ENCODE data around the gene PRMT6.

PRMT6 gene

DNA sequence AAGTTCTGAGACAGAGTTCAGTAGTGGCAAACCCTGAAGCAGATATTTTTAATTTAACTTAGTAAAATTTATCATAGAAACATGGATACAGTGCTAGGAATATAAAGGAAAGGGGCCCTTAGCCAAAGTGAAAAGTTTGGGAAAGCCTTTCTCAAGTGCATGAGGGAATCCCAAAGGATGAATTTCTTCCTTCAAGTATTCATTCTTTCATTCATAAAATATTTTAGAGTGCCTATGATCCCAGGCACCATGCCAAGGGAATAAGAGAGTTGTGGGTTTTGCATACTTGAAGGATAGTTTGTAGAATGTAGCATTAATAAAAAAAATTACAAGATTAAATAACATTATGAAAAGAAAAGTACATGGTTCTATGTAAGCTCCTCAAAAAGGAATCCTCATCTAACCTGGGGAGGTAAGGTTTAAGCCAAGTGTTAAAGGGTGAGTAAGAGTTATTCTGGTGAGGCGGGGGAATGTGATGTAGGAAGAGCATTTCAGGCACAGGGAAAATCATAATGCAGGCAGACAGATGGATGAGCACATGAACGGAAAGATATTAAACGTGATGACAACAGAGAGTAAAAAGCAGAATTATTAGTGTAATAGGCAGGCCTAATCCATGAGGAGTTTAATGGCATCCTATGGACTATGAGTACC is 44.0 kb downstream of the PRMT6 start:
- Mint-ChIP-seq H3K27ac (ENCODE audit: low read depth) (no peak overlapping the region), H3K36me3 (ENCODE audit: insufficient read depth) (no peaks in the 10 kb centered on the region), H3K9me3 (no peaks in the 10 kb centered on the region), H3K4me3 (no peak overlapping the region), H3K4me1 (no peaks in the 10 kb centered on the region), H3K27me3 (peaks cover 18% of the 10 kb centered on the region)
- ATAC-seq (replicated peaks; ENCODE audit: extremely low read depth, poor library complexity, severe bottlenecking) (no peak), DNase-seq (ENCODE audit: low spot score in 2 of 2) (no peak)

DNA sequence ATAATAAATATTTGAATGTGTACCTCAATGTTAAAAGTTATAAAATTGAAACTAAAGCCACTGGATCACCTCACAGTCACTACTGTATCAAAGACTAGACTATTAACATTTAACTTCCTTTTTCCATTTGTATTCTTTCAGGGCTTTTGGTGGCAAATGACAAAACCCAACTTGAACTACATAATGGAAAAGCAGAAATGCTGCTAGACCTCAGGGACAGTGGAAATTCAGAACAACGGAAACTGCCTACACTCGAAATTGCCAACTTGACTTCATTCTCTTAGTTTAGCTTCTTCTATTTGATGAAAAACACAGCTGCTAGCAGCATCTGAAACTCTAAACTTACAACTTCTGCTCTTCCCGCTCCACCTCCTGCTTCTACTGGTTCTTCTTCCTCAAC is 49.4 kb downstream of the PRMT6 start:
- Mint-ChIP-seq H3K4me1 (no peaks in the 10 kb centered on the region), H3K27me3 (peaks cover 19% of the 10 kb centered on the region), H3K4me3 (no peak overlapping the region), H3K9me3 (no peaks in the 10 kb centered on the region), H3K27ac (ENCODE audit: low read depth) (no peak overlapping the region), H3K36me3 (ENCODE audit: insufficient read depth) (no peaks in the 10 kb centered on the region)
- DNase-seq (ENCODE audit: low spot score in 2 of 2), result no peak
- no peak for ATAC-seq (replicated peaks; ENCODE audit: extremely low read depth, poor library complexity, severe bottlenecking)

All from central memory CD8-positive, alpha-beta T cell (primary cell).